ENCODE data around the gene KIRREL3. TPM values are rescaled to one million over a fixed set of nuclear protein-coding genes. Genes with fewer than 3 reads are reported as not detected.

The KIRREL3 gene
- total and polyA plus RNA-seq, 9 of the 15 experiments (the other 6 are each of a cell fraction or from before 2014, with no cell fraction given), result 0.04 to 0.10 TPM; not detected in 7

GRCh38 chr11:126879516-126879915 lies 121.1 kb downstream of the KIRREL3 start:
- H3K4me3 ChIP-seq, result no peak overlapping the region
- H3K36me3 ChIP-seq (ENCODE audit: control insufficient read depth, insufficient read depth, low read length), result no peaks in the 10 kb centered on the region
- TF ChIP-seq ZNF695 (CRISPR knock-in tag; IDR thresholded peaks at IDR 0.05), result no peak
- TF ChIP-seq NFE2 (IDR thresholded peaks at IDR 0.05; ENCODE audit: low read depth), result no peak
- no peak for TF ChIP-seq GTF3C2 (IDR thresholded peaks at IDR 0.05; ENCODE audit: borderline replicate concordance, extremely low read depth, insufficient read length)
- FAIRE-seq, result no peak
- no peak overlapping the region for H3K27ac ChIP-seq (ENCODE audit: extremely low read depth, low read depth, low read length)
- intact Hi-C loops (cut with micrococcal nuclease) (loop anchor here (5.0 kb wide), 1 partner anchor 1058 kb away; no protein-coding TSS in a partner anchor), in situ Hi-C loops (cut with MboI) (no loop called here)
- DNase-seq (ENCODE audit: extremely low read depth in 1 of 4, low spot score in 3 of 4), result no peak
- H3K9me3 ChIP-seq (replicated peaks; ENCODE audit: control insufficient read depth, insufficient read depth, low read depth, low read length), result no peaks in the 10 kb centered on the region
- H3K79me2 ChIP-seq (ENCODE audit: control insufficient read depth, insufficient read depth, low read length), result no peaks in the 10 kb centered on the region
- no peaks in the 10 kb centered on the region for H3K9me1 ChIP-seq (ENCODE audit: control insufficient read depth, insufficient read depth, low read length)
- no peaks in the 10 kb centered on the region for H3K27me3 ChIP-seq (ENCODE audit: control insufficient read depth in 2 of 2, insufficient read depth in 2 of 2, low read length in 2 of 2)
- no peak overlapping the region for H3K9ac ChIP-seq (ENCODE audit: insufficient read depth in 1 of 2, low read depth in 2 of 2, low read length in 2 of 2)
- H4K20me1 ChIP-seq (replicated peaks; ENCODE audit: control insufficient read depth, insufficient read depth, low read length), result no peaks in the 10 kb centered on the region; the same call in 1 of the 2 replicates
- no peak for ATAC-seq
- BruUV-seq (replicated peaks), result no TSS peak
- no peak overlapping the region for H2AFZ ChIP-seq (ENCODE audit: low read depth, low read length)
- no peak overlapping the region for H3K4me2 ChIP-seq (ENCODE audit: insufficient read depth, low read length)
- CTCF ChIA-PET (ENCODE audit: low intra/inter-chr PET ratio), result no interaction called here
- no peaks in the 10 kb centered on the region for H3K4me1 ChIP-seq (replicated peaks in 1 of 2; ENCODE audit: control insufficient read depth in 2 of 2, insufficient read depth in 2 of 2, low read length in 2 of 2)
- POLR2A ChIA-PET, result no interaction called here

Measured in K562 (cell line).